ENCODE measurements around the gene AGTRAP.

AGTRAP gene

GRCh38 chr1:11693024-11693590 lies 42.8 kb upstream of the AGTRAP start:
- no peak for TF ChIP-seq CTCF (IDR thresholded peaks at IDR 0.05; ENCODE audit: control insufficient read depth, extremely low read depth, insufficient read depth)
- no peak overlapping the region for H3K4me3 ChIP-seq (ENCODE audit: low read depth, low read length)

GRCh38 chr1:11693917-11694316 lies 42.0 kb upstream of the AGTRAP start:
- DNase-seq (ENCODE audit: low read depth): no peak
- TF ChIP-seq CTCF (IDR thresholded peaks at IDR 0.05; ENCODE audit: control insufficient read depth, extremely low read depth, insufficient read depth): no peak
- no peak overlapping the region for H3K4me3 ChIP-seq (ENCODE audit: low read depth, low read length)

More at GRCh38 chr1:11693024-11693590, 42.8 kb upstream of the AGTRAP start:
- DNase-seq (ENCODE audit: low read depth): no peak

- no peak overlapping the region for H3K4me3 ChIP-seq (ENCODE audit: low read depth, low read length)
- DNase-seq (ENCODE audit: low read depth): no peak
- no peak for TF ChIP-seq CTCF (IDR thresholded peaks at IDR 0.05; ENCODE audit: control insufficient read depth, extremely low read depth, insufficient read depth)
Measured at GRCh38 chr1:11695861-11696260, 40.1 kb upstream of the AGTRAP start.

GRCh38 chr1:11697188-11697892 lies 38.6 kb upstream of the AGTRAP start:
- DNase-seq (ENCODE audit: low read depth): no peak
- no peak for TF ChIP-seq CTCF (IDR thresholded peaks at IDR 0.05; ENCODE audit: control insufficient read depth, extremely low read depth, insufficient read depth)
- H3K4me3 ChIP-seq (ENCODE audit: low read depth, low read length): no peak overlapping the region

- DNase-seq (ENCODE audit: low read depth): no peak
- no peak for TF ChIP-seq CTCF (IDR thresholded peaks at IDR 0.05; ENCODE audit: control insufficient read depth, extremely low read depth, insufficient read depth)
- no peak overlapping the region for H3K4me3 ChIP-seq (ENCODE audit: low read depth, low read length)
Measured at GRCh38 chr1:11697893-11698210, 38.1 kb upstream of the AGTRAP start.

- DNase-seq (ENCODE audit: low read depth): no peak
- H3K4me3 ChIP-seq (ENCODE audit: low read depth, low read length): no peak overlapping the region
- no peak for TF ChIP-seq CTCF (IDR thresholded peaks at IDR 0.05; ENCODE audit: control insufficient read depth, extremely low read depth, insufficient read depth)
Measured at GRCh38 chr1:11700601-11701467, 35.1 kb upstream of the AGTRAP start.
